Esophagus squamous epithelium (tissue), 4 donors: ENCODE data around the gene CYP39A1.

ENCODE experiments used
- CTCF ChIP-seq, 6 experiments: fragments of 450-650 bp in 4 of 6; fragments of 200-600 bp in 2 of 6; sonication (generic) in 2 of 6; IDR thresholded peaks; one replicate each; pipeline ENCODE4 v1.5.1; 2016 to 2019; ENCODE audit warnings: antibody characterized with exemption in 6 of 6, mild to moderate bottlenecking in 4 of 6, moderate library complexity in 4 of 6
- POLR2A ChIP-seq, 4 donors: fragments of 450-650 bp; IDR thresholded peaks; one replicate each; pipeline ENCODE4 v1.6.1; 2017; ENCODE audit warnings: antibody characterized with exemption in 4 of 4, mild to moderate bottlenecking in 4 of 4, moderate library complexity in 3 of 4

GRCh38 chr6:46509981-46510510, 142.6 kb downstream of the CYP39A1 start:
- TF ChIP-seq CTCF (IDR thresholded peaks at IDR 0.05) (no peak), POLR2A (IDR thresholded peaks at IDR 0.05) (no peak)
